Suppressor macrophage treated with lipopolysaccharide for 4 hours (primary cell): ENCODE measurements around the gene GLUD2.
"Not testable (repeated sequence)": the region's sequence is repeated elsewhere in the genome, so short reads cannot be mapped to it uniquely, and the experiment has no call there.

Source experiments
- DNase-seq: peaks from one replicate; pipeline ENCODE4 v3.0.0-alpha.2; 2020

GLUD2 gene

DNA sequence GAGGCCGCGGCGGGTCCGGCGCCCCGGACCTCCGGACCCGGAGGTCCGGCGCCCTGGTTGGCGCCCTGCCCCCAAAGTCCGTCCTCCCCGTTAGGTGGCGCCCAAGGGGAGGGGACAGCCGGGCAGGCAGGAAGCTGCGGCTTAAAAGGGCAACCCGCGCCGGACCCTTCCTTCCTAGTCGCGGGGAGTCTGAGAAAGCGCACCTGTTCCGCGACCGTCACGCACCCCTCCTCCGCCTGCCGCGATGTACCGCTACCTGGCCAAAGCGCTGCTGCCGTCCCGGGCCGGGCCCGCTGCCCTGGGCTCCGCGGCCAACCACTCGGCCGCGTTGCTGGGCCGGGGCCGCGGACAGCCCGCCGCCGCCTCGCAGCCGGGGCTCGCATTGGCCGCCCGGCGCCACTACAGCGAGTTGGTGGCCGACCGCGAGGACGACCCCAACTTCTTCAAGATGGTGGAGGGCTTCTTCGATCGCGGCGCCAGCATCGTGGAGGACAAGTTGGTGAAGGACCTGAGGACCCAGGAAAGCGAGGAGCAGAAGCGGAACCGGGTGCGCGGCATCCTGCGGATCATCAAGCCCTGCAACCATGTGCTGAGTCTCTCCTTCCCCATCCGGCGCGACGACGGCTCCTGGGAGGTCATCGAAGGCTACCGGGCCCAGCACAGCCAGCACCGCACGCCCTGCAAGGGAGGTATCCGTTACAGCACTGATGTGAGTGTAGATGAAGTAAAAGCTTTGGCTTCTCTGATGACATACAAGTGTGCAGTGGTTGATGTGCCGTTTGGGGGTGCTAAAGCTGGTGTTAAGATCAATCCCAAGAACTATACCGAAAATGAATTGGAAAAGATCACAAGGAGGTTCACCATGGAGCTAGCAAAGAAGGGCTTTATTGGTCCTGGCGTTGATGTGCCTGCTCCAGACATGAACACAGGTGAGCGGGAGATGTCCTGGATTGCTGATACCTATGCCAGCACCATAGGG is at the start of gene GLUD2:
Gene GLUD2, plus strand, starts transcription at position 170 of the 979 bp plus-strand sequence. Its CDS starts 75 bp downstream, at position 245.
- DNase-seq: not testable (repeated sequence)

GRCh38 chrX:120999413-120999812 is 48.0 kb upstream of the GLUD2 start:
- no peak for DNase-seq

DNA sequence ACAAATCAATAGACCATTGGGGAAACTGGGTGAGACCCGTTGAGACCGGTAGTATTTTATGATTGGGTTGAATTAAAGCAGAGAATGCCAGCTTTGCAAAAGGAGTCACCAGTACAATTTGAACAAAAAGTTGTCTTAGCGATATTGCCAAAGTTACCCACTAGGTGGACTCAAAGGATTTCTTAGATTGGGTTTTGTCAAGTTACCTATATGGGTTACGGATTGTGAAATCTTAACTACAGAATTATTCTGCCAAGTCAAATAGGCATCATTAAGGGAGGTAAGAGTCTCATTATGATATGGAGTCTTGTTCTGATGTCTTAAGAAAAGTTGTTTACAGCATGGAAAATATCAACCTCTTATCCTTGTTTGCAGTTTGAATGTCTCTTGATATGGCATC is 46.8 kb upstream of the GLUD2 start:
- DNase-seq: no peak

- DNase-seq: no peak
Observed at GRCh38 chrX:121008920-121009319, 38.5 kb upstream of the GLUD2 start.

GRCh38 chrX:121009764-121010163 is 37.6 kb upstream of the GLUD2 start:
- no peak for DNase-seq

DNA sequence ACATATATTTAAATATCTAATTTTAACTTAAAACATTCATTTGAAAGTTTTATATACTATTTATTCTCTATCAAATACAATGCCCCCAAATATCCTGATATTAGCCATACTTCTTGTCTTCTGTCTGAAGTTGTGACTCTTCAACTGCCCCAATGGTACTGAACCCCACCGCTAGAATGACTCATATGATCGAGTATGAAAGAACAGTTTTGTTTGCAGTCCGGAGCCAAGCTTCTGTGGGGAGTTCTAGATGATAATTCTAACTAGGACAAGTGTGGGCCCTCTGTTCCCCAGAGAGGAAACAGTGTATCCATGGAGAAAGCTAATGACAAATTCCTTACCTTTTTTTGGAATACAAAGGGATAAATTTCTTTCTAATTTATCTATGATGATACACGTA is 37.2 kb upstream of the GLUD2 start:
- DNase-seq: no peak

DNA sequence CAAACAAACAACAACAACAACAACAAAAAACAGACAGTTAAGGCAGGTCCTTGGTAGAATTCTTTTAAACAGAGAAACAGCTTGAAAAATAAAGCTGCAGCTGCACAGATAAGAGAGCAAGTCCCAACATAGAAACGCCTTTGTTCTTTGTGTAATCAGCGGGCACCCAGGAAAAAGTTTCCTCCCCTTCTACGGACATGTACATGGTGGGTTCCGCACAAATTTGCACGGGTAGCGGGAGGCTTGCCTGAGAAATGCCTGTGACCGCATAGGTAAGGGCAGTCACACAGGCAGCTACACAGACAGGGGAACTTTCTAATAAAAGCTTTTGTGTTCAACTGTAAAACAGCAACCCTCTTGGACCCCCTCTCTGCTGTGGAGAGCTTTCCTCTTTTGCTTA is 36.2 kb upstream of the GLUD2 start:
- DNase-seq: no peak

DNA sequence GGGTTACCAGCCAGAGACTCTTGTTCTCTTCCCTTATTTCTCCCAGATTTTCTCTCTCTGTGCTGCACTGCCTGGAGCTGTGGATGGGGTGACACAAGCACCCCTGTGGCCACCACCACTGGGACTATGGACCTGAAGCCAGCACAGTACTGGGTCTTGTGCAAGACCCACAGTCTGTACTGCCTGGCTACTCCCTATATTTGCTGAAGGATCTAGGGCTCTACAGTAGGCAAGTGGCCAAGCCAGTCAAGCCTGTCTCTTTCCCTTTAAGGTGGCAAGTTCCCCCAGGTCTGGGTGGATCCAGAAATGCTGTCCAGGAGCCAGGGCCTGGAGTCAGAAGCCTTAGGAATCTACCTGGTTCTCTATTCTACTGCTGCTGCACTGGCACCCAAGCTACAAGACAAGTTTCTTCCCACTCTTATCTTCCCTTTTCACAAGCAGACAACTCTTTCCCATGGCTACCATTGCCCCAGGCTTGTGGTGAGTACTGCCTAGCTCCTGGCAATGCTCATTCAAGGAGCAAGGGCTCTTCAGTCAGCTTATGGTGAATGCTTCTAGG is 33.4 kb upstream of the GLUD2 start:
- no peak for DNase-seq

GRCh38 chrX:121014826-121015225 is 32.6 kb upstream of the GLUD2 start:
- no peak for DNase-seq

DNA sequence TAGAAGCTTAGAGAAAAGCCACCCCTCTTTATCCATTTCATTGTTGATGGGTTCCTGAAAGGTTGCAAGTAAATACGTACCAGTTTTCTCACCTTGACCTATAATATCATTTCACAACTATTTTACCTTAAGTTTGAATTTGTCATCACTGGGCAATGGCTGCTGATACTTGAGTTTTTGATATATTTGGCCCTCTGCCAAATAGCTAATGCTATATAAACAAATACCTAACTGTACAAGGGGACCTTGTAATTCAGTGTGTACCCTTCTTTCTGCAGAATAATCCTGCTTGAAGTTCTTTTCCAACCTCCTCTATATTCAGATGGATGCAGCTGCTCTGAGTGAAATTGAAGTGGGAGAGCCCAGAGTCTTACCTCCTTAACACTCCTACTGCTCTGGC is 19.0 kb upstream of the GLUD2 start:
- DNase-seq: no peak

GRCh38 chrX:121030083-121030482 is 17.3 kb upstream of the GLUD2 start:
- no peak for DNase-seq

GRCh38 chrX:121032531-121032930 is 14.9 kb upstream of the GLUD2 start:
- DNase-seq: no peak

DNA sequence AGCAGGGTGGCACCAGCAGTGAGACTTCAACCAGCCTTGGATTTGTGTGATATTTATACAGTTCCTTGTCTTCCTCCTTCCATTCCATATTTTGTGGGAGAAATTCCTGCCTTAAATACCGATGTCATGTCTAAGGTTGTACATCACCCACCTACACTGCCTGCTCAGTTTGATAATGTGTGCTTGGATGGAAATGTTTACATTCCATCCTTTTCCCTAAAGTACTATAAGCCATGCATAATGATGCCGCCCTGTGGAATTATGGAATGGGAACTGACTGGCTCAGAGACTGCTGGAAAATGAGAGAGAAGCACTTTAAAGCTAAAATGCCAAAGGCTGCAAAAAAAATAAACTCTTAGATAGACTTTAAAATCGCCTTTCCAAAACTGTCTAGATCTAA is 11.3 kb upstream of the GLUD2 start:
- no peak for DNase-seq

DNA sequence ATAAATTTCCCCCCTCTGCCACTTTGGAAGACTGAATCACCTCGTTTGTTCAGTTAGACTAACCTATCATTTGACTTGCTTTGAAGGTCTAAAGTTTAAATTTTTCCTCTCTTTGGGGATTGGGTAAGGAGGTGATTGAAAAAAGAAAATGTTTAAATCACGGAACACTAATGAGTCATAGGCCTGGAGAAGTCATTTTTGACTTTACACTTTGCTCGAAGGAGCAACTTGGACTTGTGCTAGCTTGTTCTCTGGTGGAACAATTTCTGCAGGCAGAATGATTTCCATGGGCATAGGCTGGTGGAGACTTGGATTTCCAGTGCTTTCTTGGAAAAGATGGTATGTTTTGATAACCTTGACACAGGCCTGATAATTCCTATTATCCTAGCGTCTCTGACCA is 10.5 kb upstream of the GLUD2 start:
- DNase-seq: no peak

DNA sequence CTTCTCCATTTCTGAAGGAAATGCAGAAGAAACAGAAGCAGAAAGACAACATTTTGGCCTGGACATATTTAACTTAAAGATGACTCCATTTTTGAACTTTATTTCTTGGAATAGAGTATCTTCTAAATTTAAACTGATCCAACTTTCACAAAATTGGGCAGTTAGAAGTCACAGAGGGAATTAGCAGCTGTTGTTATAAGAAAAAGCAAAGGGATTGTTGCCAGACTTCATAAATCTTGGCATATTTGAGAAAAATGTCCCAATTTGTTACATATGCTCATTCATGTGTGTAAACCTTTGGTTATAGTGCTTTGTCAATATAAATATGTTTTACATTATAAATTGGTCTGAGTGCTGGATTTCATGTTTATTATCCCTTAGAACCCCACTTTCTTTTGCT is 3.4 kb downstream of the GLUD2 start:
- DNase-seq: no peak

DNA sequence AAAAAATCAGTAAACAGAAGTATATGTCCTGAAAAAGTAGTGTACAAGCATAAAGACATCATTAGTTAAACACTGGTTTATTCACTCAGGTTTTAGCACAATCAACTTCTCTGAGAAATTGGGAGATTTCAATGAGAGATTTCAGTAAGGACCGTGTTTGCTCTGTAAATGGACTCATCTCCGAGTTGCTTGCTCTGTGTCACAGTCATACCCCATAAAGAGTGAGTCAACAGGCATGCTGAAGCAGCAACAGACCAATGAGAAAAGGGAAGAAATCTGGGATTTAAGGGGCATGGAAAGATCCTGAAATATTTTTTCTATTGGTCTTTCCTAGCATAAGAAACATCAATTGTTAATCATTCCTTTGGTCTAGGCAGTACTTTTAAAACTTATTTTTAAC is 4.7 kb downstream of the GLUD2 start:
- DNase-seq: no peak

- no peak for DNase-seq
Observed at GRCh38 chrX:121062289-121062688, 14.9 kb downstream of the GLUD2 start.

GRCh38 chrX:121064579-121064978 is 17.2 kb downstream of the GLUD2 start:
- DNase-seq: no peak

- not testable (repeated sequence) for DNase-seq
Observed at GRCh38 chrX:121084247-121084646, 36.8 kb downstream of the GLUD2 start.

GRCh38 chrX:121084903-121085611 is 37.6 kb downstream of the GLUD2 start:
- no peak for DNase-seq

DNA sequence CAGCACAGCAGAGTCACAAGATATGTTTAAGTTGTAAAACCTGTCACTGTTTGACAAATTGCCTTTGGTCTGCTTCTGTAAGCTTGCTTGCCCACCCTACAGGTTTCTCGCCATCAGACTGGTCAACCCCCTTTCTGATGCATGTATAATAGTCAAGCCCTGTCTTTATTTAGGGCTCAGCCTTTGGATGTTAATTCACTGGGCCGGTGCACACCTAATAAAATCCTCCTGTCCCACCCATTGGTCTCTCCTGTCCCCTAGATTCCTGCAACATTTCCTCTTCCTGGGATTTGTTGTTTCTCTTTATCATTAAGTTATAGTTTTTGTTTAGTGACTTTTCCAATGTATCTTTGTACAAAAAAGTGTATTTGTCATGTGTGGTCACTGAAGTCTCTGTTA is 38.2 kb downstream of the GLUD2 start:
- DNase-seq: no peak

DNA sequence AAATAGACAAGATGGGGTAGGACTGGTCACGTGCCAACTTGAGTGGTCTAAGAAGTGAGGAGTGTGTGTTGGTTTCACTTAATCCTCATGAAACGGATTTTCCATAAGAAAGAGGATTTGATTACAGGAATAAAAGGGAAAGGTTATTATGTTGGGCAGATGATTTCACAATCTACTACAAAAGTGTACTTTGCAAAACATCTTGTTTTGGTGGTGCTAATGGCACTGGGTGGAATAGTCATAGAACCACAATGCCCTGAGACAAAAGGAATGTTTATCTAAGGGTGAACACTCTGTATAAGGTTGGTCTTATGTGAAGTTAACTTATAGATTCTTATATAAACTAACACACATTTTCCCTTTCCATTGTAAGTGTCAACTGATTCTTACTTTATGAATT is 45.6 kb downstream of the GLUD2 start:
- no peak for DNase-seq
